Measurements from ENCODE around the gene ART1. TPM values are rescaled to one million over a fixed set of nuclear protein-coding genes. Genes with fewer than 3 reads are reported as not detected.

Gene ART1
- total RNA-seq, 4 donors from 2014 or later: not detected

DNA sequence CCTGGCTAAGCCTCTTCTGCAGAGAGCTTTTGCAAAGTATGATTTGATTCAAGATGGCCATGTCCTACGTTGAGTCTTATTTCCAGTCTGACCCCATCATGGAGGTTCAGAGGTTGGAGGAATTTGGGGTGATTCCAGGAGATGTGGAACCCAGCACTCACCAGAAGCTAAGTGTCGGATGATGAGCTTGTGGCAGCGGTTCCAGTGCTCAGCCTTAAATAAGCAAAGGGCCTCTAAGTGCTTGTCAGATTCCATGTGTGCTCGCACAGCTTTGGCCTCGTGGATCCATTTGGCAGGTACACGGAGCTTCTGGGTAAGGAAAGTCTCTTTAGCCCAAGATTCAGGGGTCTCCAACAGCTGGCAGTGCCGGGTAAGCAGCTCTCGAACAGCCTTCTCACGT, 38.1 kb downstream of the ART1 start:
- no peak for ATAC-seq
- peaks cover 3 to 94% of the 10 kb centered on the region in 2 donors for H3K36me3 ChIP-seq
- H3K27me3 ChIP-seq: no peaks in the 10 kb centered on the region
- H3K4me1 ChIP-seq: peaks cover 0 to 26% (median 0%) of the 10 kb centered on the region in 3 donors
- WGBS, 2 donors (ENCODE audit: low coverage in 1 of 2): 93% methylated on average over 8 of the region's 9 CpGs; no CpG with 5 or more reads in 1 of the 2 donors
- H3K27ac ChIP-seq: no peak overlapping the region
- H3K4me3 ChIP-seq: no peak overlapping the region
- no peaks in the 10 kb centered on the region for H3K9me3 ChIP-seq
- no peak for TF ChIP-seq POLR2A (IDR thresholded peaks at IDR 0.05)
- no peak for TF ChIP-seq EP300 (IDR thresholded peaks at IDR 0.05)
- TF ChIP-seq, protein P1, sequence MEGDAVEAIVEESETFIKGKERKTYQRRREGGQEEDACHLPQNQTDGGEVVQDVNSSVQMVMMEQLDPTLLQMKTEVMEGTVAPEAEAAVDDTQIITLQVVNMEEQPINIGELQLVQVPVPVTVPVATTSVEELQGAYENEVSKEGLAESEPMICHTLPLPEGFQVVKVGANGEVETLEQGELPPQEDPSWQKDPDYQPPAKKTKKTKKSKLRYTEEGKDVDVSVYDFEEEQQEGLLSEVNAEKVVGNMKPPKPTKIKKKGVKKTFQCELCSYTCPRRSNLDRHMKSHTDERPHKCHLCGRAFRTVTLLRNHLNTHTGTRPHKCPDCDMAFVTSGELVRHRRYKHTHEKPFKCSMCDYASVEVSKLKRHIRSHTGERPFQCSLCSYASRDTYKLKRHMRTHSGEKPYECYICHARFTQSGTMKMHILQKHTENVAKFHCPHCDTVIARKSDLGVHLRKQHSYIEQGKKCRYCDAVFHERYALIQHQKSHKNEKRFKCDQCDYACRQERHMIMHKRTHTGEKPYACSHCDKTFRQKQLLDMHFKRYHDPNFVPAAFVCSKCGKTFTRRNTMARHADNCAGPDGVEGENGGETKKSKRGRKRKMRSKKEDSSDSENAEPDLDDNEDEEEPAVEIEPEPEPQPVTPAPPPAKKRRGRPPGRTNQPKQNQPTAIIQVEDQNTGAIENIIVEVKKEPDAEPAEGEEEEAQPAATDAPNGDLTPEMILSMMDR (IDR thresholded peaks at IDR 0.05): no peak
- TF ChIP-seq POLR2AphosphoS5 (IDR thresholded peaks at IDR 0.05): no peak

DNA sequence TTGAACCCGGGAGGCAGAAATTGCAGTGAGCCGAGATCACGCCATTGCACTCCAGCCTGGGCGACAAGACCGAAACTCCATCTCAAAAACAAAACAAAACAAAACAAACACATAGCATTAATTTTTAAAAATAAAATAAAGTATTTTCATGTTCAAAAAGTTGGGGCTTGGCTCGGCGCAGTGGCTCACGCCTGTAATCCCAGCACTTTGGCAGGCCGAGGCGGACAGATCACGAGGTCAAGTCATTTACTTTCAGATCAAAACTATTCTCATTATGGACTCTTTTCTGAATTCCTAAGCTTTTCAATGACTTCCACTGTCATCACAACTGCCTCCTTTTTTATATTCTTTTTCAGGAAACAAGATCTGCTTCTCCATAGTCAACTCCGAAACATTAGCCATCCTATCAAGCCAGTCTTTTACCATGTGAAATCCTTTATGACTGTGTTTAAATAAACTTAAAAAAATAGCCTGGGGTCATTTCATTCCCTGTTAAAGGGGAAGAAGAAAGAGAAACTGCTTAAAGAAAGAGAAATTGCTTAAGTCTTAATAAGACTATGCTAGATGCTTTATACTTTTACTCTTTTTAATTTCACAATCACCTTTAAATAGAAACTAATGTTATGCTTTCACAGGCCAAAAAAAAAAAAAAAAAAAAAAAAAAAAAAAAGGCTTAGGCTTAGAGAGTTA, 39.3 kb downstream of the ART1 start:
- WGBS, 2 donors (ENCODE audit: low coverage in 1 of 2): 72 to 76% methylated on average over 9 to 12 of the region's 12 CpGs

DNA sequence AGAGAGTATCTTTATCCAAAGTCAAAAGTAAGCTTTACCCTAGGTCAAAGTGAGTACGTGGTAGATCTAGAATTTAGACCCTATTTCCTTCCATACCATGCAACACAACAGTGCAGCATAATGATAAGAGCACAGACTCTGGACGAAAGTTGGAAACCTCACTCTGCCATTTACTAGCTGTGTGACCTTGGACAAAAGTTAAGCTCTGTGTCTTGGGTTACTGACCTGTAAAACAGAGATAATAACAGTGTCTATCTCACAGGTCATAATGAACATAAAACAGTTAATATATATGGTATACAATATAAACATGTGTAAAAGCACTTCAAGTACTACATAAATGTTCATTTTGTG, 39.9 kb downstream of the ART1 start:
- no peak for TF ChIP-seq POLR2A (IDR thresholded peaks at IDR 0.05)
- no peak for TF ChIP-seq EP300 (IDR thresholded peaks at IDR 0.05)
- TF ChIP-seq POLR2AphosphoS5 (IDR thresholded peaks at IDR 0.05): no peak
- TF ChIP-seq, protein P1 (IDR thresholded peaks at IDR 0.05): no peak
- WGBS, 2 donors (ENCODE audit: low coverage in 1 of 2): 20 to 57% methylated on average over 2 of the region's 2 CpGs
- Histone ChIP-seq H3K27me3 (no peaks in the 10 kb centered on the region), H3K9me3 (no peaks in the 10 kb centered on the region), H3K27ac (peak overlapping the region in 1 of 4 donors; percentile 49), H3K4me3 (no peak overlapping the region), H3K36me3 (peaks cover 3 to 94% of the 10 kb centered on the region in 2 donors), H3K4me1 (peaks cover 0 to 26% (median 0%) of the 10 kb centered on the region in 3 donors)
- no peak for ATAC-seq

More for the DNA sequence above, 39.3 kb downstream of the ART1 start:
- peaks cover 0 to 26% (median 0%) of the 10 kb centered on the region in 3 donors for H3K4me1 ChIP-seq
- H3K36me3 ChIP-seq: peaks cover 3 to 94% of the 10 kb centered on the region in 2 donors
- TF ChIP-seq POLR2A (IDR thresholded peaks at IDR 0.05): no peak
- no peak for TF ChIP-seq EP300 (IDR thresholded peaks at IDR 0.05)
- TF ChIP-seq, protein P1 (IDR thresholded peaks at IDR 0.05): no peak
- no peak for TF ChIP-seq POLR2AphosphoS5 (IDR thresholded peaks at IDR 0.05)
- ATAC-seq: no peak
- no peaks in the 10 kb centered on the region for H3K9me3 ChIP-seq
- H3K27me3 ChIP-seq: no peaks in the 10 kb centered on the region
- H3K27ac ChIP-seq: peak overlapping the region in 1 of 4 donors; percentile 49
- no peak overlapping the region for H3K4me3 ChIP-seq

DNA sequence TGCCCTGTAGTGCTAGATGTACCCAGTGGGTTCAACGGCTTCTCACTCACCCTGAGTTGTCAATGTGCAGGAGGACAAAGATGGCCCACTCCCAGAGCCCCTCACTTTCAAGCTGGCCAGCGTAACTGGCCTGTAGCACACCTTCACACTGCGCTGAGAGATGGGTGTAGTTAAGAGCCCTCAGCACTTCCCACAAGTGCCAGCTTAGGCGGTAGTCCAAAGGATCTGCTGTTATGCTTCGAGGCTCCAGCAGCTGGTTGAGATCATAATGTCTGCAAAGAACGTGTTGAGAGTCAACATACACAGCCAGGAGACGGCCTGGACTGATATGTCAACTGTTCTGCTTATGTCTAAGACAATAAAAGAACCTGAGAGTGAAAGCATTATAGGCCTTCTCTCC, 41.0 kb downstream of the ART1 start:
- no peaks in the 10 kb centered on the region for H3K27me3 ChIP-seq
- H3K4me3 ChIP-seq: no peak overlapping the region
- WGBS, 2 donors (ENCODE audit: low coverage in 1 of 2): 23 to 68% methylated on average over 2 to 4 of the region's 7 CpGs
- TF ChIP-seq POLR2A (IDR thresholded peaks at IDR 0.05) (no peak), EP300 (IDR thresholded peaks at IDR 0.05) (no peak), POLR2AphosphoS5 (IDR thresholded peaks at IDR 0.05) (no peak)
- TF ChIP-seq, protein P1 (IDR thresholded peaks at IDR 0.05): no peak
- peak overlapping the region in 1 of 4 donors; percentile 49 for H3K27ac ChIP-seq
- H3K9me3 ChIP-seq: no peaks in the 10 kb centered on the region
- peaks cover 0 to 26% (median 0%) of the 10 kb centered on the region in 3 donors for H3K4me1 ChIP-seq
- H3K36me3 ChIP-seq: peaks cover 3 to 94% of the 10 kb centered on the region in 2 donors
- ATAC-seq: no peak

DNA sequence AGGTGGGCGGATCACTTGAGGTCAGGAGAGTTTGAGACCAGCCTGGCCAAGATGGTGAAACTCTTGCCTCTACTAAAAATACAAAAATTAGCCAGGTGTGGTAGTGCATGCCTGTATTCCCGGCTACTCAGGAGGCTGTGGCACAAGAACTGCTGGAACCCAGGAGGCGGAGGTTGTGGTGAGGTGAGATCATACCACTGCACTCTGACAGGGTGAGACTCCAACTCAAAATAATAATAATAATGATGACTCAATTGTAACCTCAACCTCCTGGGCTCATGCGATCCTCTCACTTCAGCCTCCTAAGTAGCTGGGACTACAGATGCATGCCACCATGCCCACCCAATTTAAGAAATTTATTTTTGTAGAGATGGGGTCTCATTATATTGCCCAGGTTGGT, 41.8 kb downstream of the ART1 start:
- Histone ChIP-seq H3K4me1 (peaks cover 0 to 26% (median 0%) of the 10 kb centered on the region in 3 donors), H3K9me3 (no peaks in the 10 kb centered on the region), H3K27me3 (no peaks in the 10 kb centered on the region), H3K4me3 (no peak overlapping the region), H3K27ac (no peak overlapping the region), H3K36me3 (peaks cover 3 to 94% of the 10 kb centered on the region in 2 donors)
- no peak for TF ChIP-seq POLR2A (IDR thresholded peaks at IDR 0.05)
- TF ChIP-seq EP300 (IDR thresholded peaks at IDR 0.05): no peak
- ATAC-seq: no peak
- WGBS, 2 donors (ENCODE audit: low coverage in 1 of 2): 50 to 78% methylated on average over 2 to 3 of the region's 4 CpGs
